HG03575 (cell line): ENCODE data around the gene CHRM4.
"Not testable (repeated sequence)": the region's sequence is repeated elsewhere in the genome, so short reads cannot be mapped to it uniquely, and the experiment has no call there.

ENCODE experiments used
- ATAC-seq: cut with Tn5 transposase; IDR thresholded peaks from one replicate; pipeline ENCODE4 v1.9.1; 2021; ENCODE audit not compliant: unreplicated experiment, insufficient number of reproducible peaks, low FRiP score; ENCODE audit errors: extremely low read depth

Gene CHRM4

DNA sequence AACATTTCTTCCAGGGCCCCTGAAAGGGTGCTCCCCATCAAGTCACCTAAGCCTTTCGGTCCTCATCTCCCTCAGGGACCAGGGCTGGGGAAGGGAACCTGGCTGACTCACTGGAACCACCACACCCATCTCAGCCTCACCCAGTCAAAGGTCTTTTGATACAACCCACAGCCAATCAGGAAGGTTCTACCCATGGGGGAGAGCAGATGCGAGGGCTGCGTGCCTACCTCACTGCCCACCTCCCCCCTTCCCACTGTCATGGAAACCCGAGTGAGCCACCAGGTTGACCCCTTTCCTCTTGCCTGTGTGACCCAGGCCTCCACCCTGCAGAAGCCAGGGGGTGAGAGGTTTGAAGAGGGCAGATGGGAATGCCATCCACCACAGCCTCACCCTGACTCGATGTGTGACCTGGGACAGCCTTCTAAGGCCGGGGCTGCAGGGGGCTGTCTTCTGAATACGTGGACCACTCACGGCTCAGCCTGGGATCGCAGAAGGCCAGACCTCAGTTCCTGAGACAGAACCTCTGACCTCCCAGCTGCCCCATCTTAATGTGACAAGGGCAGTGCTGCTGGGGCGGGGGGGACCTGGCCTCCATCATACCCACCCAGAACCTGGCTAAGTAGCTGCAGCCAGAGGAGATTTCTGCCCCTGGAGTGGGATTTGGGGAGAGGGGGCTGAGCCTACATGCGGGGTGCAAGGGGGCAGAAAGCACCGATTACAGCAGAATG, 7.4 kb downstream of the CHRM4 start:
- no peak for ATAC-seq

DNA sequence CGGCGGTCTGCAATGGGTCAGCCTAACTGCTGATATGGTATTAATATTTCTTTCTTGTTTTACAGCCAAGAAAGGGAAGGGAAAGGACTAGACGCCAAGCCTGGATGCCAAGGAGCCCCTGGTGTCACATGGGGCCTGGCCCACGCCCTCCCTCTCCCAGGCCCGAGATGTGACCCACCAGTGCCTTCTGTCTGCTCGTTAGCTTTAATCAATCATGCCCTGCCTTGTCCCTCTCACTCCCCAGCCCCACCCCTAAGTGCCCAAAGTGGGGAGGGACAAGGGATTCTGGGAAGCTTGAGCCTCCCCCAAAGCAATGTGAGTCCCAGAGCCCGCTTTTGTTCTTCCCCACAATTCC, 8.2 kb downstream of the CHRM4 start:
- no peak for ATAC-seq

DNA sequence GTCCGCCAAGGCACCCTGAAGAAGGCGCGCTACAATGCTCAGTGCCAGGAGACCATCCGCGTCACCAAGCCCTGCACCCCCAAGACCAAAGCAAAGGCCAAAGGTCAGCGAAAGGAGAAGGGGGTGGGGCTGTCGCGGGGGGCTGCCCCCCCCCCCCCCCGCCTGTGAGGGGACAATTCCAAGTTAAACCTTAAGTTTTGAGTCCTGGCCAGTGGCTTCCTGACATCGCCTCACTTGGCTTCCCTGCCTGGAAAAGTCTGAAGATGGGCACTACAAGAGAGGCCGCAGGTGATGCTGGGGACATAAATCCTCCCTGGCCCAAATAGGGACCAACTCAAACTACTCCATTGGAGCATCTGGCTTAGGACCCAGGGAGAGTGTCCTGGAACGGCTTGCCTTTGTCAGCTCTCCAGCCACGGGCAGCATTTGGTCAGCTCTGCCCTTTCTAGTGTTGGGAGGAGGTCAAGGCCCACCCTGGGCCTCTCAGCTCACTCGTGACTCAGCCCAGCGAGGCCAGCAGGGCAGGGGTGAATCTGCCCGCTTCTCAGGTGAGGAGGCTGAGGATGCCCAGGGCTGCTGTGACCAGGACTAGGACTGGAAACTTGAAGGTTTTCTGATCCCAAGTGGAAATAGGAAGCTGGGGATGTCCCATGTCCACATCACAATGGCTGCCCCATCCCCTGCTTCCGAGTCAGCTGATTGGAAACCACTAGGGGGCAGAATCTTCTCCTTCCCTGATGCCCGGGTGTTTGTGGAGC, 8.8 kb downstream of the CHRM4 start:
- no peak for ATAC-seq

DNA sequence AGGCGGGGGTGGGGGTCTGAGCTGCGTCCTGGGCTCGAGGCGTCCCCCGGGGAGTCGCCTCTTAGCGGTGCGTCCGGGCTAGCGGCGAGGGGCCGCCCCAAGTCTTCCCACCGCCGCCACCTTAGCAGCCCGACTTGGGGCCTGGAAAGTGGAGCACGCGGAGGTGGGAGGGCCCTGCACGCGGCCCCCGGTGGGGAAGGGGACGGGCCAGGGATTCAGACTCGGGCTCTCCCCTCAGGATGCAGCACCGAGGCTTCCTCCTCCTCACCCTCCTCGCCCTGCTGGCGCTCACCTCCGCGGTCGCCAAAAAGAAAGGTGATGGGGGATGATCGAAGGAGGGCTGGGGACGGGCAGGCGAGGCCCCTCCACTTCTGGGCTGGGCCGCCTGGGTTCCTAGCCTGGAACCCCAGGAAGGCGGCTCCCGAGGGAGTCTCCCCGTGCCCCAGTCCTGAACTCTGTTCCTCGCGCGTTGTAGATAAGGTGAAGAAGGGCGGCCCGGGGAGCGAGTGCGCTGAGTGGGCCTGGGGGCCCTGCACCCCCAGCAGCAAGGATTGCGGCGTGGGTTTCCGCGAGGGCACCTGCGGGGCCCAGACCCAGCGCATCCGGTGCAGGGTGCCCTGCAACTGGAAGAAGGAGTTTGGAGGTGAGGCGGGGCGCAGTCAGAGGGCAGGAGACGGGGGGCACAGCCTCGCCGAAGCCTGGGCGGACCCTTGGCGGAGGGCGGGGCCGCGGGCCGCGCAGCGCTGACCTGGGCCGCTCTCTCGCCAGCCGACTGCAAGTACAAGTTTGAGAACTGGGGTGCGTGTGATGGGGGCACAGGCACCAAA, 9.5 kb downstream of the CHRM4 start:
- ATAC-seq: no peak

DNA sequence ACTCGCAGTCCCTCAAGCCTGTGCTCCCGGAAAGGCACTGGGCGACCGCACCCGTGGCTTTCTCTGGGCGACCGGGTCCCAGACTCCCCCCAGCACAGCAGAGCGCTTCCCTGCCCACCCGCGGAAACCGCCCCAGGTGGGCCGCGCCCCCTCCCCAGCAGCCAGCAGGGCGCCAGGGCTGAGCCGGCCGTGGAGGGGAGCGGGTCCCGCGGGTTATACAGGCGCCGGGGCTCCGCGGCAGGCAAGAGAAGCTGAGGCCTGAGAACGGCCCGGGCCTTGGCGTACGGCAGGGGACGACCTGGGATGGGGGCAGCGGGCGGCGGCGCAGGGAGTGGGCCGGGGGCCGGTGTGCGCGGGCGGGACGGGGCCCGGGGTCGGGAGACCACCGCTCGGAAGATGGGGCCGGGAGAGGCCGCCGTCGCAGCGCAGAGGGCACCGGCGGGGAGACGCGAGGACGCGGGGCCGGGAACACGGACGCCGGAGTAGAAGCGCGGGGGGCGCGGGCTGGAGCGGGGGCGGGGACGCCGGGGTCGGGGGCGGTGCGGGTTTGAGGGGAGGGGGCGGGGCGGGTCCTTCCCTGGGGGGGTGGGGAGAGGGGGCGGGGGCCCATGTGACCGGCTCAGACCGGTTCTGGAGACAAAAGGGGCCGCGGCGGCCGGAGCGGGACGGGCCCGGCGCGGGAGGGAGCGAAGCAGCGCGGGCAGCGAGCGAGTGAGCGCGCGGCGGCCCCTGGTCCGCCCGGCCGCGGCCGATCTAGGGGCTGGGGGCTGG, 10.3 kb downstream of the CHRM4 start, which contains the start of gene MDK:
TSS of gene MDK (plus strand) at position 622 of the 771 bp plus-strand sequence. CDS start 389 bp downstream, outside the sequence.
- no peak for ATAC-seq

DNA sequence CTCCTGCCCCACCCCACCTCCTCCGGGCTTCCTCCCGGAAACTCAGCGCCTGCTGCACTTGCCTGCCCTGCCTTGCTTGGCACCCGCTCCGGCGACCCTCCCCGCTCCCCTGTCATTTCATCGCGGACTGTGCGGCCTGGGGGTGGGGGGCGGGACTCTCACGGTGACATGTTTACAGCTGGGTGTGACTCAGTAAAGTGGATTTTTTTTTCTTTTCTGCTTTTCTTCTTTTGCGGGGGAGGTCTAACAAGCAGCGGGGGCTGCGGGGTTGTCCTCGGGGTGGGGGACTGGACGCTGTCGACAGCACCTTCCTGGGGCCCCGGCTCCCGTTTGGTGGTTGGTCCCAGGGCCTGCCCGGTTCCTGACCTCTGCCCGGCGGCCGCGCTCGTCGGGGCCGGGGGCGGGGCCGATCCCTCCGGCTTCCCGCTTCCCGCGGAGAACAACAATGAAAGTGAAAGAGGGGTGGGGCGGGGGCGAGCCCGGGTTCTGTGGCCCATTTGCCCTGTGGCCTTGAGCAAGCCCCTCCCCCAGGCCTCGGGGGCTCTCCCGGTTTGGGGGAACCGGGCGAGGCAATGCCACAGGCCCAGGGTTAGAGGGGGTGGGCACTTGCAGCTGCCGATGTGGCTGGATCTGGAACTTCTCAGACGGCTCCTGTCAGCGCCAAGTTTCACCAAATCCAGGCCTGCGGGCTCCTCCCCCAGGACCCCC, 11.1 kb downstream of the CHRM4 start:
- ATAC-seq: no peak

DNA sequence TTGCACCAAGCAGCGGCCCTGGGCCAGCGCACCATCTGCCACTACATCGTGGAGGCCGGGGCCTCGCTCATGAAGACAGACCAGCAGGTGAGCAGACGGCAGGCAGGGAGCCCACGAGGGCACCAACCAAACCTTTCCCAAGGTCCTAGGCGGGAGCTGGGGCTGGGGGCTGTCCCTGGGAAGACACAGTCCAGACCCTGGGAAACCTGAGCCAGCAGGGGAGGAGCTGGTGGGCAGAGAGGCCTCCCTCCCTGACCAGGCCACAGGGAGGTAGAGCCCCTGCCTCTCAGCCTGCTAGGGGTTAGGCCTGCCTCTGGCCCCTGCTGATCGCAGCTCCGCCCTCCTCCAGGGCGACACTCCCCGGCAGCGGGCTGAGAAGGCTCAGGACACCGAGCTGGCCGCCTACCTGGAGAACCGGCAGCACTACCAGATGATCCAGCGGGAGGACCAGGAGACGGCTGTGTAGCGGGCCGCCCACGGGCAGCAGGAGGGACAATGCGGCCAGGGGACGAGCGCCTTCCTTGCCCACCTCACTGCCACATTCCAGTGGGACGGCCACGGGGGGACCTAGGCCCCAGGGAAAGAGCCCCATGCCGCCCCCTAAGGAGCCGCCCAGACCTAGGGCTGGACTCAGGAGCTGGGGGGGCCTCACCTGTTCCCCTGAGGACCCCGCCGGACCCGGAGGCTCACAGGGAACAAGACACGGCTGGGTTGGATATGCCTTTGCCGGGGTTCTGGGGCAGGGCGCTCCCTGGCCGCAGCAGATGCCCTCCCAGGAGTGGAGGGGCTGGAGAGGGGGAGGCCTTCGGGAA, 11.9 kb downstream of the CHRM4 start:
- ATAC-seq: not testable (repeated sequence)

DNA sequence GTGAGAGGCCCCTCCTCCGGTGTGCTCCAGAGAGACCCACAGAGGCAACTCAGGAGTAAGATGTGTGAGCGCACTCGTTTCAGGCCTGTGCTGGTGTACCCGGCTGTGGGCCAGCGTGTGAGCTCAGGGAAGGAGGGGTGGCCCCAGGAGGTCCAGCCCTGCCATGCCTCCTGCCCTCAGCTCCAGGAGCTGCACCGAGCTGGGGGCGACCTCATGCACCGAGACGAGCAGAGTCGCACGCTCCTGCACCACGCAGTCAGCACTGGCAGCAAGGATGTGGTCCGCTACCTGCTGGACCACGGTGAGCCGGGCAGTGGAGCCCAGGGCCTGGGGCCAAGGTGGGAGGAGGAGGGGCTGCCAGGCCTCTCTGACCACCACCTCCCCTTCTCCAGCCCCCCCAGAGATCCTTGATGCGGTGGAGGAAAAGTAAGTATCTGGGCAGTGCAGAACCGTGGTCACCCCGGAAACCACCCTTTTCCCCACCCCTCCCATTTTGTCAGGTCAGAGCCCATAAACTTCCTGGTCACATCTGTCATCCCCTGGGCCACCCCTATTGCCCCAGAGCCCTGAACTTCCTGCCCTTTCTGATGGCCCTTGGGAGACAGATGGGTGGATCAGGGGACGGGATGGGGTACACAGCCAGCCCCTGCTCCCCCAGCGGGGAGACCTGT, 12.6 kb downstream of the CHRM4 start:
- no peak for ATAC-seq

DNA sequence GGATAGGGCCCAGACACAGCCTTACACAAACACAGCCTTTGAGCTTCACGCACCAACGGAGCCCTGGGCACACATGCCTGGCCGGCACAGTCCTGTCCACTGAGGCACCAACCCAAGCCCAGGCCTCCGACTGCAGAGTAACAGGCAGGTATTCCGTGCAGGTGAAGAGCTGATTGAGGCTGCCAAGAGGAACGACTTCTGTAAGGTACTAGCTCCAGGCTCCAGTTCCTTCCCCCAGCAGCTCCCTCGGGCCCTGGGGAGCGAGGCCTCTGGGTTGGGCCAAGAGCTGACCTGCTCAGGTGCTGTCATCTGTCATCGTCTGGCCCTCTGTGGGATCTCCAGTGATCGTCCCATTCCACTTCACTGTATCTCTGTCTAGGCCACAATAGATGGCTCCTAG, 13.3 kb downstream of the CHRM4 start:
- no peak for ATAC-seq

DNA sequence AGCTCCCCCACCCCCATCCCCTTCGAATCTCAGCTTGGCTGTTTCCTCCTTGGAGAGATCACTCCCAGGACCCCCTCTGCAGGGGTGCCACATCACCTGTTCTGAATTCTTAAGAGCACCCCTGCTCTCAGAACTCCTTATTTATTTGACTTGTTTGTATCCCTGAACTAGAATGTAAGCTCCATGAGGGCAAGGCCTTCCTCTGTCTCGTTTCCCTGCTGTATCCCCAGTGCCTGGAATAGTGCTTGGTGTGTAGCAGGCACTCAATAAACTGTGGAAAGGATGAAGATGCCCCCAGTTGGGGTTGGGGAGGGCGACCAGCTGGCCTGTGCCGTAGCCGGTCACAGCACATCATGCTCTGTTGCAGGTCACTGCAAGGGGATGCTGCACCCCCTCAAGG, 13.7 kb downstream of the CHRM4 start:
- no peak for ATAC-seq

DNA sequence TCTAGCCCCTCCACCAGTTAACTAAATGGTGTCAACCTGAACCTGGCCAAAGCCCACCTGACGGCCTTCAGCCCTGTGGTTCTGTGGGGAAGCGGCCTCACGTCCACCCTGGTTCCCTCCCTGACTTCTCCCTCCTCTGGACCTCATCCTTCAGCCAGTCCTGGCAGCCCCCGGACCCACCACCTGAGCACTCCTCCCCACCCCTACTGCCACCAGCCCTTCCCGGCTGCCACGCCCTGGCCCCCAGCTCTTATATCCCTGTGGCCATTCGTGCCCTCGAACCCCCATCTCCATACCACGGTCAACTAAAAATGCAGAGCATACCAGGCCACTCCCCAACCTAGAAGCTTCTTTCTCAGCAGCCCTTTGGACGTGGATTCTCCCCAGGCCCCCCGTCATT, 14.3 kb downstream of the CHRM4 start:
- no peak for ATAC-seq

DNA sequence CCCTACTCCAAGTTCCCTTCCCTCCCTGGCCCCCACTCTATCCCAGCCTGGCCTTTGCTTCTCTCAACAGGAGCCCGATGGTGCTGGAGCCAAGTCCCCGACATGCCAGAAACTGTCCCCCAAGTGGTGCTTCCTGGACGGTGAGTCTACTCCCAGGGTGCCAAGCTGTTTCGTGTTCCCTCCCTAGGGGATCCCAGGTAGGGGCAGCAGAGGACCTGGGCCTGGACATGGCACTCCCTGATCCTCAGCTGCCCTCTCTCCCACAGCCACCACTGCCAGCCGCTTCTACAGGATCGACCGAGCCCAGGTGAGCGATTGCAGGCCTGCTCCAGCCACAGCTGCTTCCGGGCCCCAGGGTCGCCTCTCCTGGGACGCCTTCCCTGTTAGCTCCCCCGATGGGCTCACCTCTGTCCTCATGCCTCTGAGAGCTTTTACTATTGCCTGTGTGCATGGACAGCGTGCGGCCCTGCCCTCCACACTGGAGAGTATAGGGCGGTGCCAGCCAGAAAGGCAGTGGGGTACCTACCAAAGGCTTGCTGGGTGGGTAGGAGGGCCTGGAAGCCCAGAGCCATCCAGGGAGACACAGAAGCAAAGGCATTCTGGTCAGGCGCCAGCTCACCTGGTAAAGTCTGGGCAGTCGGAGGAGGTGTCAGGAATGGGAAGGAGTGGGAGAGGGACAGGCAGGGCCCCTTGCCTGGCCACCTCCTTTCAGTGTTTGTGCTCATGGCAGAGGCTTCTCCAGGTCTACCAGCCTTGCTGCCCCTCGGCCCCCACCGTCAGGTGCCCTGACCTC, 15.1 kb downstream of the CHRM4 start:
- ATAC-seq: no peak

DNA sequence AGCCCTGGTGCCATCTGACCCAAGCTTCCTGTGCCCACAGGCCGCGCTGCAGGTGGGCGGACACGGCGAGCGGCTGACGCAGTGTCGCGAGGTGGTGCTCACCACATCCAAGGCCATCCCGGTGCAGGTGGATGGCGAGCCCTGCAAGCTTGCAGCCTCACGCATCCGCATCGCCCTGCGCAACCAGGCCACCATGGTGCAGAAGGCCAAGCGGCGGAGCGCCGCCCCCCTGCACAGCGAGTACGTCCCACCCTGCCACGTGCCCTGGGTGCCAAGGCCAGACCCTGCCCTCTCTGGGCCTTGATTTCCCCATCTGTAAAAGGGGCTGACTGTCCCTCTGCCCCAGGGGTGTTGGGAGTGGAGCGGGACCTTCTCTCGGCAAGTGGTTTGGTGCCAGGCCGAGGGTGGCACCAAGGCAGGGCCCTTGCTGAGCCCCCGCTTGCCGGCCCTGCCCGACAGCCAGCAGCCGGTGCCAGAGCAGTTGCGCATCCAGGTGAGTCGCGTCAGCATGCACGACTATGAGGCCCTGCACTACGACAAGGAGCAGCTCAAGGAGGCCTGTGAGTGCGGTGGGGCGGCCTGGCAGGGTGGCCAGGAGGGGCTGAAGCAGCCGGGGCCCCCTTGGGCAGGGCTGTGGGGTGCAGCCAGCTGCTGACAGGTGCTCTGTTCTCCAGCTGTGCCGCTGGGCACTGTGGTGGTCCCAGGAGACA, 16.0 kb downstream of the CHRM4 start:
- no peak for ATAC-seq

DNA sequence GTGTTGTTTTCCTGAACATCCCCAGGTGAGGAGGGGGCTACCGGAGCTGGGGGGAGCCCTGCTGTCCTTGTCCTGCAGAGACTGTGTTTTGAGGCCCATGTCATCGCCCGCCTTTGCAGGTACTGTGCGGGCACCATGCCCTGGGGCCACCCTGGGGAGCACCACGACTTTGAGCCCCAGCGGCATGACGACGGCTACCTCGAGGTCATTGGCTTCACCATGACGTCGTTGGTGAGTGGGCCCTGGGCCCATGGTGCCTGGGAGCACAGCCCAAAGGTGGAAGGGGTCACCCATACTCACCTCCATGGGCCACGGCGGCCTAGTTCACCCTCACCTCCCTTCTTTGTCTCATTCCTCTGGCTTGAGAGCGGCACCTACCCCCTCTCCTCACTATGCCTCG, 16.8 kb downstream of the CHRM4 start:
- ATAC-seq: no peak

DNA sequence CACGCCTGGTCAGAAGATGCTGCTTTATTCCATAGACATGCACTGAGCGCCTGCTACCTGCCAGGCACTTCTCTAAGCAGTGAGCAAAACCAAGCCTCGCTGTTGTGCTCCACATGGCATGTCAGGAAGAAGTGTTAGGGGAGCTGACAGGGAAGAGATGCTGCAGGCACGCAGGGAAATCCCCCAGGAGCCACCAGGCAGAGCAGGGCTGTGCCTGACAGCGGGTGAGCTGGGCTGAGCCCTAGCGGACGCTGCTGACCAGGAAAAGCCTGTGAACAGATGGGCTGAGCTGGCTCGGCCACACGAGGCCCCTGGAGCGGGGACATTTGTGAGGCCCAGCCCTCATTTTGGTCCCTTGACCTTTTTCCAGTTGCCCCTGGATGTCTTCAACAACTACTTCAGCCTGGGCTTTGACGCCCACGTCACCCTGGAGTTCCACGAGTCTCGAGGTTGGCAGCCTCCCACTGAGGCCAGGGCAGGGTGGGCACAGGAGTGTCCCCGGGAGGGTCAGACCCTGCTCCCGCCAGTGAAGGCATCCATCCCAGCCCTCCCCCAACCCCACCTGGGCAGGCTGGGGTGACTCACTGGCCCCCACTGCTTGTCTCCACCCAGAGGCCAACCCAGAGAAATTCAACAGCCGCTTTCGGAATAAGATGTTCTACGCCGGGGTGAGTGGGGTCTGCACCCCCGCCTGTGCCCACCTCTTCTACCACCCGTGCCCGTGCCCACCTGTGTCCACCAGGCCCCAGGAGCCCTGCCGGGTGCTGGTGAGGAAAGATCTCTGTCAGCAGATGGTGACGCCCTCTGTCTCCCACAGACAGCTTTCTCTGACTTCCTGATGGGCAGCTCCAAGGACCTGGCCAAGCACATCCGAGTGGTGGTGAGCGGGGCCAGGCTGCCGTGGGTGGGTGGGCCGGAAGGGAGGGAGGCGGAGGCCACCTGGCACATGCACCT, 17.5 kb downstream of the CHRM4 start:
- no peak for ATAC-seq
